ENCODE results near the gene GRIN3A.

Gene GRIN3A

GRCh38 chr9:101705135-101705661 lies 33.2 kb downstream of the GRIN3A start:
- no peak for DNase-seq (ENCODE audit: low spot score)

- DNase-seq (ENCODE audit: low spot score): no peak
Observed at GRCh38 chr9:101702257-101702656, 36.2 kb downstream of the GRIN3A start.

GRCh38 chr9:101693546-101694336 lies 44.7 kb downstream of the GRIN3A start:
- no peak for DNase-seq (ENCODE audit: low spot score)

- DNase-seq (ENCODE audit: low spot score): no peak
Observed at GRCh38 chr9:101691657-101692056, 46.8 kb downstream of the GRIN3A start.

- no peak for DNase-seq (ENCODE audit: low spot score)
Observed at GRCh38 chr9:101689039-101689438, 49.4 kb downstream of the GRIN3A start.

GRCh38 chr9:101684665-101685064 lies 53.8 kb downstream of the GRIN3A start:
- no peak for DNase-seq (ENCODE audit: low spot score)

- no peak for DNase-seq (ENCODE audit: low spot score)
Observed at GRCh38 chr9:101683236-101683635, 55.2 kb downstream of the GRIN3A start.

GRCh38 chr9:101677861-101678260 lies 60.6 kb downstream of the GRIN3A start:
- no peak for DNase-seq (ENCODE audit: low spot score)

- no peak for DNase-seq (ENCODE audit: low spot score)
Observed at GRCh38 chr9:101675341-101675740, 63.1 kb downstream of the GRIN3A start.

GRCh38 chr9:101674165-101674564 lies 64.3 kb downstream of the GRIN3A start:
- DNase-seq (ENCODE audit: low spot score): no peak

GRCh38 chr9:101673642-101674041 lies 64.8 kb downstream of the GRIN3A start:
- DNase-seq (ENCODE audit: low spot score): no peak

GRCh38 chr9:101671567-101671966 lies 66.9 kb downstream of the GRIN3A start:
- no peak for DNase-seq (ENCODE audit: low spot score)

- peak; percentile 41 for DNase-seq (ENCODE audit: low spot score)
Observed at GRCh38 chr9:101668421-101668820, 70.0 kb downstream of the GRIN3A start.

- DNase-seq (ENCODE audit: low spot score): no peak
Observed at GRCh38 chr9:101664453-101664852, 74.0 kb downstream of the GRIN3A start.

GRCh38 chr9:101652601-101653175 lies 85.8 kb downstream of the GRIN3A start:
- DNase-seq (ENCODE audit: low spot score): no peak

GRCh38 chr9:101650142-101650541 lies 88.3 kb downstream of the GRIN3A start:
- DNase-seq (ENCODE audit: low spot score): no peak

- DNase-seq (ENCODE audit: low spot score): no peak
Observed at GRCh38 chr9:101648493-101648892, 90.0 kb downstream of the GRIN3A start.

- DNase-seq (ENCODE audit: low spot score): no peak
Observed at GRCh38 chr9:101639785-101640665, 98.4 kb downstream of the GRIN3A start.

- DNase-seq (ENCODE audit: low spot score): no peak
Observed at GRCh38 chr9:101639311-101639710, 99.1 kb downstream of the GRIN3A start.

GRCh38 chr9:101636247-101636646 lies 102.2 kb downstream of the GRIN3A start:
- no peak for DNase-seq (ENCODE audit: low spot score)

GRCh38 chr9:101635473-101635872 lies 103.0 kb downstream of the GRIN3A start:
- peak; percentile 13 for DNase-seq (ENCODE audit: low spot score)

GRCh38 chr9:101634741-101635409 lies 103.6 kb downstream of the GRIN3A start:
- DNase-seq (ENCODE audit: low spot score): no peak
